ENCODE data around the gene SHLD1.

SHLD1 gene

DNA sequence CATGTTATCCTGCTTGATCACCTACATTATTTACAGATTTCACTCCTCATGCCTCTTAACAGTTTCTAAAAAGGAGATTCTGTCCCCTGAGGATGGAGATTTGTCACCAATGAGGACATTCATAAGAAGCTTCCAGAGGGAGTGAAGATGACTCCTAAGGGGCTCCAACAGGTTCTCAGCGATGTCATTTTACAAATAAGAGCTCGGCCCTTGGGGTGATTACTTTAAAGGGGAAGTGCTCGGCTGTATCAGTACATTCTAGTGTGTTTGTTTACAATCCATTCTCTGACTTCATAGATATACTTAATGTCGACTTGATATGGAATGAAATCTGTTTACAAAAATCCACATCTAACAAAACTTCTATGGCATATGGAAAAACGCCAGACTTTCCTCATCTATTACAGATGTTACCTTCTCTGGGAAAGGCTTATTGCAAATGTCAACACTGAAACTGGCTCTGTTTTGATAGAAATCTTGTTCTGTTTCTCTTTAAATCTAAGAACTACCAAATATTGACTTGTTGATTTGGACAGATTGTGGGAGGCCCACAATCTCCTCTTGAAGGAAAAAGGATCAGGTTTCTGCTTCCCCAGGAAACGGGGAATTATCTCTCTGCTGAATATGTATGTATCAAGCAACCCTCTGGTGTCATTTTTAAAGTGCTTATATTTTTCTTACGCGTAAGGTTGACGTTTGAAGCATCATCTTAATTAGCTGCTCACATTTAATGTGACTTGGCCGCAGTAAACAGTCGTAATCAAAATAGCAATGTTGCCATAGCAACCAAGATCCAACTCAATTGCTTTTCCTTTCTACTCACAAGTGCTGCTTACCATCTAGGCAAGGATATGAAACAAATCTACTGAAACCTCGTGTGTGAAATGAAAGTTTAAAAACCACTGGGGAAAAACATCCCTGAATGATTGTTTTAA, 95.7 kb downstream of the SHLD1 start:
- H2BK5ac ChIP-seq (ENCODE audit: low read depth, low read length, poor library complexity): no peak overlapping the region
- no peak for DNase-seq

DNA sequence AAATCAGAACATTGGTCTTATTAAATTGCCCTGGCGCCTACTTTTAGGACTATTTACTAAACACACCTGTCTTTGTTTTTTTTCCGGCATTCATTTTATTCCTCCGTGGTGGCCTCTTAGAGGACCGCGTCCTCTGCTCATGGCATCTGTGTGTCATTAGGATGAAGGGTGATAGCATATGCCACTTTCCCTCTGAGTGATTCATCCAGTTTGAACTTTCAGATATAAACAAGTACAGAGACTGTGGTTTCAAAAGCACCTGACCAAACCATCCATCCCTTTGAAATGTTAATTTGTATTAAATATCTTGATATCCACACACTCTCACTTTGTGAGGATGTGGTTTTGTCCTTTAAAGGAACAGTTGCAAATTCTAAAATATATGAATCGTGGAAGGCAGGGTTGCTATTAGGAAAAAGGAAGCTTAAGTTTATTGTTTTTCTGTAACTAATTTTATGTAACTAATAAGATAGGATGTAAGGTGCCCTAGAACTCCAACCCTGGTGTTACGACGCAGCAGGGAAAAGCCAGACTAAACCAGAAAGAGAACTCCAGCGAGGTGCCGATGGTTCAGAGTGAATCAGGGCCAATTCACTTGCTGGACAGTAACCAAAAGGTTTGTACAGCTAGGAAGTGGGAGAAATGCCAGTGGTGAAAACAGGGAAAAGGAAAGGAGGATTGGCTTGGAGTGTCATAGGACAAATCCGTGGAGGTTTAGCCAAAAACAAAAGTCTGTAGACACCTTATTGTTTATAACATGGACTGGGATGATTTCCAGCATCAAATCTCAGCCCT, 98.7 kb downstream of the SHLD1 start:
- Histone ChIP-seq H4K12ac (ENCODE audit: low read depth, low read length) (no peak overlapping the region), H2BK5ac (ENCODE audit: low read depth, low read length, poor library complexity) (no peak overlapping the region), H3K9me3 (ENCODE audit: insufficient read depth, low read depth, low read length) (no peaks in the 10 kb centered on the region), H4K91ac (ENCODE audit: low read depth, low read length) (no peak overlapping the region), H3K79me2 (ENCODE audit: control insufficient read depth, insufficient read depth, low read length, poor library complexity) (no peaks in the 10 kb centered on the region), H3K23ac (ENCODE audit: low read length) (no peak overlapping the region), H3K27ac (ENCODE audit: low read depth, low read length) (no peak overlapping the region), H3K18ac (ENCODE audit: low read length) (no peak overlapping the region), H3K14ac (ENCODE audit: low read length) (no peak overlapping the region), H3K79me1 (ENCODE audit: low read length) (no peaks in the 10 kb centered on the region), H2BK120ac (ENCODE audit: insufficient read depth, low read length, poor library complexity) (no peak overlapping the region), H3K4me2 (ENCODE audit: low read length) (no peak overlapping the region), H2BK12ac (ENCODE audit: low read length) (no peak overlapping the region), H3K9ac (ENCODE audit: low read length) (no peak overlapping the region), H2AFZ (ENCODE audit: insufficient read depth, low read length, poor library complexity) (no peak overlapping the region), H3K27me3 (ENCODE audit: insufficient read depth, low read length) (no peaks in the 10 kb centered on the region), H3K36me3 (ENCODE audit: control insufficient read depth in 1 of 2, insufficient read depth in 2 of 2, low read length in 2 of 2) (no peaks in the 10 kb centered on the region), H3K4ac (ENCODE audit: low read depth, low read length) (no peak overlapping the region), H3K4me1 (ENCODE audit: control insufficient read depth in 1 of 2, insufficient read depth in 2 of 2, low read length in 2 of 2) (no peaks in the 10 kb centered on the region), H3K4me3 (ENCODE audit: low read depth, low read length) (no peak overlapping the region), H4K8ac (ENCODE audit: low read depth, low read length) (no peak overlapping the region), H2AK5ac (ENCODE audit: low read length) (no peak overlapping the region)
- WGBS (ENCODE audit: extremely low coverage, insufficient coverage, insufficient read length): no CpG with 5 or more reads among the region's 11 CpGs
- no peak for DNase-seq

More for the DNA sequence above, 95.7 kb downstream of the SHLD1 start:
- Histone ChIP-seq H3K79me1 (ENCODE audit: low read length) (no peaks in the 10 kb centered on the region), H3K27me3 (ENCODE audit: insufficient read depth, low read length) (no peaks in the 10 kb centered on the region), H3K4me2 (ENCODE audit: low read length) (no peak overlapping the region), H3K9ac (ENCODE audit: low read length) (no peak overlapping the region), H3K4me1 (ENCODE audit: control insufficient read depth in 1 of 2, insufficient read depth in 2 of 2, low read length in 2 of 2) (no peaks in the 10 kb centered on the region), H2BK12ac (ENCODE audit: low read length) (no peak overlapping the region), H4K8ac (ENCODE audit: low read depth, low read length) (no peak overlapping the region), H3K23ac (ENCODE audit: low read length) (no peak overlapping the region), H2BK120ac (ENCODE audit: insufficient read depth, low read length, poor library complexity) (no peak overlapping the region), H4K91ac (ENCODE audit: low read depth, low read length) (no peak overlapping the region), H3K36me3 (ENCODE audit: control insufficient read depth in 1 of 2, insufficient read depth in 2 of 2, low read length in 2 of 2) (no peaks in the 10 kb centered on the region), H3K18ac (ENCODE audit: low read length) (no peak overlapping the region), H3K27ac (ENCODE audit: low read depth, low read length) (no peak overlapping the region), H3K4ac (ENCODE audit: low read depth, low read length) (no peak overlapping the region), H3K4me3 (ENCODE audit: low read depth, low read length) (no peak overlapping the region), H2AFZ (ENCODE audit: insufficient read depth, low read length, poor library complexity) (no peak overlapping the region), H3K79me2 (ENCODE audit: control insufficient read depth, insufficient read depth, low read length, poor library complexity) (no peaks in the 10 kb centered on the region), H3K14ac (ENCODE audit: low read length) (no peak overlapping the region), H3K9me3 (ENCODE audit: insufficient read depth, low read depth, low read length) (no peaks in the 10 kb centered on the region), H2AK5ac (ENCODE audit: low read length) (no peak overlapping the region), H4K12ac (ENCODE audit: low read depth, low read length) (no peak overlapping the region)
- WGBS (ENCODE audit: extremely low coverage, insufficient coverage, insufficient read length): no CpG with 5 or more reads among the region's 12 CpGs

DNA sequence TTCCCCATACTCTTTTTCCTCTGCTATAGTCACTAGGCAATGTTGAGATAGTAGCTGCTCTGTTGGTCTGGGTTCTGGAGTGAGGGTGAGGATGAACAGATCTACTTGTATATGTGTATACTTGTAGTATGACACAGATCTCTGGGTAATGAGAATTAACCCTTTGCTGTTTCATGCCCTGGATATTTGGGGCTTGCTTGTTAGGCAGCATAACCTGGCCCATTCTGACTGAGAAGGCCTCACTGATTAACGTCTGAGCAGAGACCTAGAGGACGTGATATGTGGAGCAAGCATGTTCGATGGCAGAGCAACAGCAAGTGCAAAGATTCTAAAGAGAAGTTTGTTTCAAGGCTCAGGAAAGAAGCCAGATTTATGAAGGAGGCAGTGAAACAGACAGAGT, 105.7 kb downstream of the SHLD1 start:
- no peaks in the 10 kb centered on the region for H3K79me2 ChIP-seq (ENCODE audit: control insufficient read depth, insufficient read depth, low read length, poor library complexity)
- no peak overlapping the region for H4K12ac ChIP-seq (ENCODE audit: low read depth, low read length)
- no peaks in the 10 kb centered on the region for H3K4me1 ChIP-seq (ENCODE audit: control insufficient read depth in 1 of 2, insufficient read depth in 2 of 2, low read length in 2 of 2)
- H3K14ac ChIP-seq (ENCODE audit: low read length): no peak overlapping the region
- H3K27me3 ChIP-seq (ENCODE audit: insufficient read depth, low read length): no peaks in the 10 kb centered on the region
- no peaks in the 10 kb centered on the region for H3K9me3 ChIP-seq (ENCODE audit: insufficient read depth, low read depth, low read length)
- no CpG with 5 or more reads among the region's 3 CpGs for WGBS (ENCODE audit: extremely low coverage, insufficient coverage, insufficient read length)
- H3K9ac ChIP-seq (ENCODE audit: low read length): no peak overlapping the region
- no peak overlapping the region for H2BK120ac ChIP-seq (ENCODE audit: insufficient read depth, low read length, poor library complexity)
- no peak overlapping the region for H3K4me2 ChIP-seq (ENCODE audit: low read length)
- no peak overlapping the region for H2AK5ac ChIP-seq (ENCODE audit: low read length)
- no peaks in the 10 kb centered on the region for H3K36me3 ChIP-seq (ENCODE audit: control insufficient read depth in 1 of 2, insufficient read depth in 2 of 2, low read length in 2 of 2)
- no peak overlapping the region for H3K4ac ChIP-seq (ENCODE audit: low read depth, low read length)
- H4K8ac ChIP-seq (ENCODE audit: low read depth, low read length): no peak overlapping the region
- H3K79me1 ChIP-seq (ENCODE audit: low read length): no peaks in the 10 kb centered on the region
- H3K18ac ChIP-seq (ENCODE audit: low read length): no peak overlapping the region
- H3K4me3 ChIP-seq (ENCODE audit: low read depth, low read length): no peak overlapping the region
- no peak overlapping the region for H4K91ac ChIP-seq (ENCODE audit: low read depth, low read length)
- H3K27ac ChIP-seq (ENCODE audit: low read depth, low read length): no peak overlapping the region
- no peak overlapping the region for H2BK12ac ChIP-seq (ENCODE audit: low read length)
- DNase-seq: no peak
- no peak overlapping the region for H2BK5ac ChIP-seq (ENCODE audit: low read depth, low read length, poor library complexity)
- H2AFZ ChIP-seq (ENCODE audit: insufficient read depth, low read length, poor library complexity): no peak overlapping the region
- no peak overlapping the region for H3K23ac ChIP-seq (ENCODE audit: low read length)

DNA sequence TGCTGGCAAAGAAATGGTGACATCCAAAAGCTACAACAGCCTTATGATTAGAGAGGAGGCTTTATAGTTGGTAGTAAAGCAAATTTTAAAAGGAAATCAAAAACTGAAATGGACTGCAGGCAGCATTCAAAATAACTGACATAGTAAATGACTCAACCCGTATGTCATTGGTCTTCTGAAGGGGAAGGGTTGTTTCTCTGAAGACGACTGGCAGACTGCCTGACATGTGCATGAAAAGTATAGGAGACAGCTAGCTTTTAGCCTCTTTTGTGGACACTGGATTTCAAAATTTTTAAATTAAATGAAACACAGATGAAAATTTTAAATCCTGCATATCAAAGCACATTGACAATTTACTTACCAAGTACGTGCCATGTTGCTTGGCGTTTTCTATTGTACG, 109.4 kb downstream of the SHLD1 start:
- no peak for DNase-seq
- Histone ChIP-seq H2BK12ac (ENCODE audit: low read length) (no peak overlapping the region), H4K91ac (ENCODE audit: low read depth, low read length) (no peak overlapping the region), H3K79me1 (ENCODE audit: low read length) (no peaks in the 10 kb centered on the region), H4K12ac (ENCODE audit: low read depth, low read length) (no peak overlapping the region), H3K4me3 (ENCODE audit: low read depth, low read length) (no peak overlapping the region), H3K79me2 (ENCODE audit: control insufficient read depth, insufficient read depth, low read length, poor library complexity) (no peaks in the 10 kb centered on the region), H2AFZ (ENCODE audit: insufficient read depth, low read length, poor library complexity) (no peak overlapping the region), H3K36me3 (ENCODE audit: control insufficient read depth in 1 of 2, insufficient read depth in 2 of 2, low read length in 2 of 2) (no peaks in the 10 kb centered on the region), H3K27me3 (ENCODE audit: insufficient read depth, low read length) (no peaks in the 10 kb centered on the region), H3K9me3 (ENCODE audit: insufficient read depth, low read depth, low read length) (no peaks in the 10 kb centered on the region), H3K4ac (ENCODE audit: low read depth, low read length) (no peak overlapping the region), H2BK5ac (ENCODE audit: low read depth, low read length, poor library complexity) (no peak overlapping the region), H3K23ac (ENCODE audit: low read length) (no peak overlapping the region), H2BK120ac (ENCODE audit: insufficient read depth, low read length, poor library complexity) (no peak overlapping the region), H3K9ac (ENCODE audit: low read length) (no peak overlapping the region), H3K14ac (ENCODE audit: low read length) (no peak overlapping the region), H3K4me1 (ENCODE audit: control insufficient read depth in 1 of 2, insufficient read depth in 2 of 2, low read length in 2 of 2) (no peaks in the 10 kb centered on the region), H4K8ac (ENCODE audit: low read depth, low read length) (no peak overlapping the region), H3K4me2 (ENCODE audit: low read length) (no peak overlapping the region), H2AK5ac (ENCODE audit: low read length) (no peak overlapping the region), H3K18ac (ENCODE audit: low read length) (no peak overlapping the region), H3K27ac (ENCODE audit: low read depth, low read length) (no peak overlapping the region)
- WGBS (ENCODE audit: extremely low coverage, insufficient coverage, insufficient read length): no CpG with 5 or more reads among the region's 5 CpGs
